ENCODE data around the gene SLC2A10.

Gene SLC2A10

DNA sequence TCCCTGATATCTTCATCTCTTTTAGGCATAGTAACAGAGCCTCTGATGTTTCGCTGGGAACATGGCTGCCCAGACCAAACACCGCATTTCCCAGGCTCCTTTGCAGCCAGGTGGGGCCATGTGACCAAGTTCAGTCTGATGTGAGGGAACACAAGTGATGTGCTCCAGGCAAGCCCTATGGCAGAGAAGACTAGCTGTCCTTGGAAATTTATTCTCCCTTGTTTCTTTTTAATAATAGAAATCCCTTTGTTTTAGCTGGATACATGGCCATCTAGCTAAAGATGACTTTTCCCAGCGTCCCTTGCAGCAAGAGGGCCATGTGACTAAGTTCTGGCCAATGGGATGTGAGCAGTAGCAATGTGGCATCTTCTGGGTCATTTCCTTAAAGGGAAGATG, 30.8 kb downstream of the SLC2A10 start:
- TF ChIP-seq, protein P1, sequence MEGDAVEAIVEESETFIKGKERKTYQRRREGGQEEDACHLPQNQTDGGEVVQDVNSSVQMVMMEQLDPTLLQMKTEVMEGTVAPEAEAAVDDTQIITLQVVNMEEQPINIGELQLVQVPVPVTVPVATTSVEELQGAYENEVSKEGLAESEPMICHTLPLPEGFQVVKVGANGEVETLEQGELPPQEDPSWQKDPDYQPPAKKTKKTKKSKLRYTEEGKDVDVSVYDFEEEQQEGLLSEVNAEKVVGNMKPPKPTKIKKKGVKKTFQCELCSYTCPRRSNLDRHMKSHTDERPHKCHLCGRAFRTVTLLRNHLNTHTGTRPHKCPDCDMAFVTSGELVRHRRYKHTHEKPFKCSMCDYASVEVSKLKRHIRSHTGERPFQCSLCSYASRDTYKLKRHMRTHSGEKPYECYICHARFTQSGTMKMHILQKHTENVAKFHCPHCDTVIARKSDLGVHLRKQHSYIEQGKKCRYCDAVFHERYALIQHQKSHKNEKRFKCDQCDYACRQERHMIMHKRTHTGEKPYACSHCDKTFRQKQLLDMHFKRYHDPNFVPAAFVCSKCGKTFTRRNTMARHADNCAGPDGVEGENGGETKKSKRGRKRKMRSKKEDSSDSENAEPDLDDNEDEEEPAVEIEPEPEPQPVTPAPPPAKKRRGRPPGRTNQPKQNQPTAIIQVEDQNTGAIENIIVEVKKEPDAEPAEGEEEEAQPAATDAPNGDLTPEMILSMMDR (IDR thresholded peaks at IDR 0.05; ENCODE audit: low read depth, low read length): no peak
- TF ChIP-seq, protein P2, sequence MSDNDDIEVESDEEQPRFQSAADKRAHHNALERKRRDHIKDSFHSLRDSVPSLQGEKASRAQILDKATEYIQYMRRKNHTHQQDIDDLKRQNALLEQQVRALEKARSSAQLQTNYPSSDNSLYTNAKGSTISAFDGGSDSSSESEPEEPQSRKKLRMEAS (IDR thresholded peaks at IDR 0.05; ENCODE audit: low read depth, low read length): no peak
- TF ChIP-seq POLR2A (IDR thresholded peaks at IDR 0.05; ENCODE audit: extremely low read depth, insufficient read length) (no peak), MYC (IDR thresholded peaks at IDR 0.05; ENCODE audit: low read depth, low read length) (no peak)
- H3K4me3 ChIP-seq (ENCODE audit: low read depth, low read length): no peak overlapping the region
- no peak for DNase-seq (ENCODE audit: low read depth)

DNA sequence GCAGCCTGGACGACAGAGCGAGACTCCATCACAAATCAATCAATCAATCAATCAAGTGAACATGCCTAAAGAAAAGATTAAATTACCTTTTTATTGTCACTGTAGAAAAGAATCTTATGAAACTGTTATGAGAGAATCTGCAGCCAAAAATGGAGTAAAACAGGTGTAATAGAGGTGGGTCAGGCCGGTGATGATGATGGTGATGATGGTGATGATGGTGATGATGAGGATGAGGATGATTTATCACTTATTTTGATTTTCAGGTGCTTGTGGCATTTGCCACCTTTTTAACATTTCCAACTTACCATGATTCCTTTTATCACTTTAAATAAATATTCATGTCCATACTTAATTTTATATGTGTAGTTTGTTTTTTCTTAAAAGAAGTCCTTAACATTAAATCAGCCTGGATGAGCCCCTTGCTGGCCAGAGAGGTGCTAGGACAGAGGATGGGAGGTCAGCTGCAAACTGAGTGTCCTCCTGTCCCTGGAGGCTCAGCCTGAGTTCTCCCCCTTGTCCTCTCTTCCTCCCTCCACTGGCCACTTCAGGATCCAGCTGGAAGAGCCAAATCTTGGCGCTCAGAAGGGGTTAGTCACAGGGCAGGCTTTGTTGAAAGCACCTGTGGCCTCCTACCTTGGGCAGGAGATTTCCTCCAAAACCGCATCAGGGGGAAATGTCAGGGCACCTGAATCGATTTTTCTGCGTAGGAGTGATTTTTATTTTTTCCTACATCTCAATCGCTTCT, 32.6 kb downstream of the SLC2A10 start:
- TF ChIP-seq, protein P1 (IDR thresholded peaks at IDR 0.05; ENCODE audit: low read depth, low read length): no peak
- TF ChIP-seq MYC (IDR thresholded peaks at IDR 0.05; ENCODE audit: low read depth, low read length): no peak
- TF ChIP-seq, protein P2 (IDR thresholded peaks at IDR 0.05; ENCODE audit: low read depth, low read length): no peak
- TF ChIP-seq POLR2A (IDR thresholded peaks at IDR 0.05; ENCODE audit: extremely low read depth, insufficient read length): no peak
- no peak overlapping the region for H3K4me3 ChIP-seq (ENCODE audit: low read depth, low read length)
- DNase-seq (ENCODE audit: low read depth): no peak

DNA sequence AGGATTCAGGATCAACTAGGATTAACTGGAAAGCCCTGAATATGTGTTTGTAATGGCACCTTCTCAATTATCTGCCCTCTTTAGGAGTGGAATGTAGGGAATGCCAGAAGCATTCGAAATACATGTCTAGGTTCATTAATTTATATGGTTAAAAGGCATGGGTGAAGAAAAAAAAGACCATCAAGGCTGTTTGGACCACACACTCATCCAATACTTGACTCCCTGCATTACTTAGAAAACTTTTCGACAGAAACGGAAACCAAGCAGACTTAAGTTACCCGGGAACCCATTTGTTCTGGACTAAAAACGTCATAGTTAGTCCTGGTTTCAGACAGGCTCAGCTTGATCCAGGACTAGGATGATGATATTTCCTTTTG, 33.2 kb downstream of the SLC2A10 start:
- TF ChIP-seq, protein P1 (IDR thresholded peaks at IDR 0.05; ENCODE audit: low read depth, low read length): no peak
- TF ChIP-seq, protein P2 (IDR thresholded peaks at IDR 0.05; ENCODE audit: low read depth, low read length): no peak
- TF ChIP-seq POLR2A (IDR thresholded peaks at IDR 0.05; ENCODE audit: extremely low read depth, insufficient read length): no peak
- no peak for TF ChIP-seq MYC (IDR thresholded peaks at IDR 0.05; ENCODE audit: low read depth, low read length)
- H3K4me3 ChIP-seq (ENCODE audit: low read depth, low read length): no peak overlapping the region
- DNase-seq (ENCODE audit: low read depth): no peak

DNA sequence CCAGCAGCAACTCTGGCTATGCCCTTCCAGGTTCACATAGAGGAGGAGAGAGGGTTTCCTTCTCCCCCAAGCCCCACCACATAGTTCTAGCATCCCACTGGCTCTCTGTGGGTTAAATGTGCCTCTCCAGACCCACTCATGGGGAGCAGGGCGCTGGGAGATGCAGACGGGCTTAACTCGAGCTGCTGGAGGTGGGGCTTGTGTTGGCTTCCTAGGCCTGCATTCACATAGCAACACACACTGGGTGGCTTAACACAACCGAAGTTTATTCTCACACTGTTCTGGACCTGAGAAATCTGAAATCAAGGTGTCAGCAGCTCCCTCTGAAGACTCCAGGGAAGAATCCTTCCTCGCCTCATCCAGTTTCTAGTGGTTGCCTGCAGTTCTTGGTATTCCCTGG, 33.6 kb downstream of the SLC2A10 start:
- no peak for DNase-seq (ENCODE audit: low read depth)
- TF ChIP-seq MYC (IDR thresholded peaks at IDR 0.05; ENCODE audit: low read depth, low read length) (no peak), POLR2A (IDR thresholded peaks at IDR 0.05; ENCODE audit: extremely low read depth, insufficient read length) (no peak)
- TF ChIP-seq, protein P2 (IDR thresholded peaks at IDR 0.05; ENCODE audit: low read depth, low read length): no peak
- TF ChIP-seq, protein P1 (IDR thresholded peaks at IDR 0.05; ENCODE audit: low read depth, low read length): no peak
- no peak overlapping the region for H3K4me3 ChIP-seq (ENCODE audit: low read depth, low read length)

DNA sequence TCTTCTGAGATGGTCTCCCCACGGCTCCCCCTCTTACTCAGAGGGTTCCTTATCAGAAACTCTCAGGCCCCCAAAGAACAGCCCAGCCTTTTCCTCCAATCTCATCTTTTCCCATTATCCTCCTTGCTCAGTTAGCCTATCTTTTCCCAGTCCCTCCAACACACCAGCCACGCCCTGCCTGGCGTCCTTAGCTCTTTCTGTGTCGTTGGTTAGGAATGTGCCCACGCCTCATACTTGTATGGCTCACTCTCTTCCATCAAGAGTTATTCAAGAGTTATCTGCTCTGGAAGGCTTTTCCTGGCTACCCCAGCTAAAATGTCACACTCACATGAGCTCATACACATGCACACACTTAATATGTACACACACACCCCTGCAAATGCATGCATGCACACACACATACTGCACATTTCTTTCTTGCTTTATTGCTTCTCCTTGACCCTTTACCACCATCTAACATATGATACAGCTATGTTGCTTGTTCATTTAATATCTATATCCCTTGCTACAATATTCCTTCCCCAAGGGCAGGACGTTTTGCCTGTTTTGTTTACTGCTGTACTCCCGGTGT, 37.6 kb downstream of the SLC2A10 start:
- DNase-seq (ENCODE audit: low read depth): no peak
- H3K4me3 ChIP-seq (ENCODE audit: low read depth, low read length): no peak overlapping the region
- TF ChIP-seq, protein P1 (IDR thresholded peaks at IDR 0.05; ENCODE audit: low read depth, low read length): no peak
- TF ChIP-seq POLR2A (IDR thresholded peaks at IDR 0.05; ENCODE audit: extremely low read depth, insufficient read length) (no peak), MYC (IDR thresholded peaks at IDR 0.05; ENCODE audit: low read depth, low read length) (no peak)
- TF ChIP-seq, protein P2 (IDR thresholded peaks at IDR 0.05; ENCODE audit: low read depth, low read length): no peak

All from NB4 (cell line).